HG03439 (cell line): Measurements from ENCODE around the gene TIAL1.
"Not testable (repeated sequence)": the region's sequence is repeated elsewhere in the genome, so short reads cannot be mapped to it uniquely, and the experiment has no call there.

Source experiments
- ATAC-seq: cut with Tn5 transposase; IDR thresholded peaks from one replicate; pipeline ENCODE4 v1.9.1; 2021; ENCODE audit warnings: mild to moderate bottlenecking, moderate library complexity; ENCODE audit not compliant: unreplicated experiment

The TIAL1 gene

DNA sequence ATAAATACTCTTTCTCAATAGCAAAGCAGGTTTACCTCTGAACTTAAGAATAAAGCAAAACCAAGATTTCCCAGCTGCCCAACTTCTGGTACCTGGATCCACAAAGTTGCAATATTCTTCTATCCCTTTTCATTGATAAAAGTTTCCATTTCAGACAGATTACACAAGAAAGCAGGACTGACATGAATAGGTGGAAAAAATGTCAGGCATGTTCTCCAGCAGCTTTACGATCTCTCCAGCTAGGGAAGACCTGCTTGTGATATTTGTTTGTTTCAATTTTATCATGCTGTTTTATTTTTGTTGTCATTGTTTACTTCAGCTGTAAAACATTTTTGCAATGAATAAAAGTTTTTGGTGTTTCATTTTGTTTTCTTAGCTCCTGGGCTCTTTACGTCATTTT is 63.3 kb downstream of the TIAL1 start:
- no peak for ATAC-seq

DNA sequence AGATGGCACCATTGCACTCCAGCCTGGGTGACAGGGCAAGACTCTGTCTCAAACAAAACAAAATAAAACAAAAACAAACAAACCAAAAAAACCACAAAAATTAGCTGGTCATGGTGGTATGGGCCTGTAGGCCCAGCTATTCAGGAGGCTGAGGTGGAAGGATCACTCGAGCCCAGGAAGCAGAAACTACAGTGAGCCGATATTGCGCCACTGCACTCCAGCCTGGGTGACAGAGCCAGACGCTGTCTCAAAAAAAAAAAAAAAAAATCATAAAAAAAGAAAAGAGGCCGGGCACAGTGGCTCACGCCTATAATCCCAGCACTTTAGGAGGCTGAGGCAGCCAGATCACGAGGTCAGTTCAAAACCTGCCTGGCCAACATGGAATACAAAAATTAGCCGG is 64.0 kb downstream of the TIAL1 start:
- not testable (repeated sequence) for ATAC-seq

DNA sequence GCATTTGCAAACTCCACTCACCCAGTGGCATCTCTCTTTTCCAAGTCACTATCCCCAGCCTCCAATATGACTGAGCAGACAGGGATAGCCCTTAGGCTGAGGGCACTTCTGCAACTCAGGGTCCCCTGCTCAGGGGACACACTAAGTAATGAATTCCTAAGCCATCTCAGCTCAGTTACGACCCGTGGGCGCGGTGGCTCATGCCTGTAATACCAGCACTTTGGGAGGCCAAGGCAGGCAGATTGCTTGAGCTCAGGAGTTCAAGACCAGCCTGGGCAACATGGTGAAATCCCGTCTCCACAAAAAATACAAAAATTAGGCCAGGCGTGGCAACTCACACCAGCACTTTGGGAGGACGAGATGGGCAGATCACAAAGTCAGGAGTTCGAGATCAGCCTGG is 64.5 kb downstream of the TIAL1 start:
- ATAC-seq: not testable (repeated sequence)

DNA sequence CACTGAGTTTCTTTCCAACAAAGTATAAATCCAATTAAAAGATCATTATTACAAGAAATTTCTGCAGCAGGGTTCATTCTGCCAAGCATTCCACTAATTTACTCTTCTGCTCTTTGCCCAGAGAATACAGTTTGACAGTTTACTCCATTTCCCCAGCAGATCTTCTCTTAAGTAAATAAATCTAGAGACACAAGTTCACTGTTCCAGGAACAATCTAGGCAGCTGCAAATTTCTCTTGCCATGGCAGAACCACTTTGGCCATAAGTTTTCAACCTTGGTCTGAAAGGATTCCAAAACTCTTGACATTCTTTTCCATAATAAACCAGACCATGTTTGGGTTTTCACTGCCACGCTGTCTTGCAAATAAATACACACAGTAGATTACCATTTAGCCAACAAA is 65.7 kb downstream of the TIAL1 start:
- ATAC-seq: no peak

DNA sequence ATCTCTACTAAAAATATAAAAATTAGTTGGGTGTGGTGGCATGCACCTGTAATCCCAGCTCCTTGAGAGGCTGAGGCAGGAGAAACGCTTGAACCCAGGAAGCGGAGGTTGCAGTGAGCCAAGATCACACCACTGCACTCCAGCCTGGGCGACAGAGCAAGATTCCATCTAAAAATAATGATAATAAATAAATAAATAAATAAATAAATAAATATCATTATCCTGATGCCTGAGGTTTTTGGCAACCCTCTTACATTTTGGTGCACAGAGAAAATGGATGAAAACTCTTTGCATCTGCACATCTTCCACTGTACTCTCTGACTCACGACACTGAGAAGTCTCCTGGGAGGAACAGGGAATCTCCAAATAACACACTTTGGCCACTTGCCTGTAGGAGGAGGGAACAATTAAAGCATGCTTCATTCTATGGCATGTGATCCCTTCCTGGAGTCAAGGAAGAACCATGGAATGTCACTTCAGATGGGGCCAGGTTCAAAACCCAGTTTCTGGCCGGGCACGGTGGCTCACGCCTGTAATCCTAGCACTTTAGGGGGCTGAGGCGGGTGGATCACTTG is 68.0 kb downstream of the TIAL1 start:
- ATAC-seq: not testable (repeated sequence)

DNA sequence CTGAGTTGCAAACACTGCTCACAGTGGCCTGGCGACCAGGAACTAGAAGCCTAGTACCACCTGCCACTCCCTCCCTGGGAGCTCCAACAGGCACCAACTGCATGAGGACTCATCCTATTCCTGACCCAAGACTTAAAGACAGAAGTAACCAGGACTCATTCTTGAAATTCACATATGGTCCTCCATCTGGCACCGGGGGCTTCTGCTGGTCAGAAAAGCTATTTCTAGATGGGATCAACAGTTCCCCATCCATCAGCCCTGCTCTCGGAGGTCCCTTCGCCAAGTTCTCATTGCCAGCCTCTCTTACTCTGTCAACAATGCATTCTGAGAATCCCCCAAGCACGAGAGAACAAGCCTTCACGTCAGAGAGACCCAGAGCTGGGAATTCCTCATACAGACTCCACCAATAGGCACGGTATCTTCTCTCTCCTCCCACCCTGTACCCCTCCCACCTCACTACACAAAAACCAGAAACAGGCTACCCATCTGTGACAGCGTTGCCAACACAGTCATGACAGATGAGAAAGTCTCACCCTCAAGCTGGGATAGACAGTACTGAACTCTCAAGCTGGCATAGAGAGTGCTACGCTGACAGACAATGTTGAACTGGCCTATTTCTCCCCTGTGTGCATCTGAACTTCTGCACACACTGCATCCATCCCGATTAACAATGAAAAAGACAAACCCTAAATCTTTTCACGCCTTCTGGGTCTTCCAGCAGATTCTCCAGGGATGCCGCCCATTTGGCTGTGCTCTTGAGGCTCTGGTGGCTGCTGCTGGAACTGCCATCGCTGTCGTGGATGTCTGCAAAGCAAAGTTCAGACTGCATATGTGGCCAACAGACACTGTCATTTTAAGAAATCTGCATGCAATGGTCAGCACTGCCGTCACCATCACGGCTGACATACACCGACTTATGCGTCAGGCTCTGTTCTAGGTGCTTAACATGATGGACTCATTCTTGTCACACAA is 69.9 kb downstream of the TIAL1 start:
- no peak for ATAC-seq

DNA sequence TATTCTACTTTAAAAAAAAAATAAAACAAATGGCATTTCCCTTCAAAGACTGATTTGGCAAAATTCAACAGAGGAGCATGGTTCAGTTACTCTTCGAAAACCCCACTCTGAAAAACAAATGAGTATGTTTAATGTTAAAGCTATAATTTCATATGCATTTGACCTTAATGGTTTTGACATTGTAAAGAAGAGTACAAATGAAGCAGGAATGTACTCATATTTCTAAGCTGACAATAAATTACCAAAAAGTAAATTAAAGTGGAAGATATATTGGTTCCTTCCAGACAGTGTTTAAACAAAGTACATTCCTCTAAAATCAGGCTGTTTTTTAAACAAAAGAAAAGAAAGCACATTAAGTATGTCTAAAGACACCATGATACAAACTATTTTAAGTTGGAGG is 70.6 kb downstream of the TIAL1 start:
- ATAC-seq: no peak

DNA sequence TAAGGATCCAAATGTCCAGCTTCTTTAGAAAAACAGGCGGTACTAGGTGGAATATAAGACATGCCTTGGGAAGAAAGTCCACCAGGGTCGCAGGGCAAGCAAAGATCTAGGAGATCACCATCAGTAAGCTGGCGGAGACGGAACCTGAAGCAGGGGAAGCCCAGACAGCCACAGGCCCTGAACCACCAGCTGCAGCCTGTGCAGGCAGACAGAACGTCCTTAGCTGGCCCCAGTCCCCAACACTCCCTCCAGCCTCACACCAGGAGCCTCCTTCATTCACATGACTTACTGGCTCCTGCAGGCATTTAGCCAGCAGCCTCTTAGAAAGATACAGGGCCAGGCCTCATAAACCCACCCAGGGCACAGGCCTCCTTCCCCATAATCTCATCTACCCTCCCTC is 71.6 kb downstream of the TIAL1 start:
- ATAC-seq: no peak

DNA sequence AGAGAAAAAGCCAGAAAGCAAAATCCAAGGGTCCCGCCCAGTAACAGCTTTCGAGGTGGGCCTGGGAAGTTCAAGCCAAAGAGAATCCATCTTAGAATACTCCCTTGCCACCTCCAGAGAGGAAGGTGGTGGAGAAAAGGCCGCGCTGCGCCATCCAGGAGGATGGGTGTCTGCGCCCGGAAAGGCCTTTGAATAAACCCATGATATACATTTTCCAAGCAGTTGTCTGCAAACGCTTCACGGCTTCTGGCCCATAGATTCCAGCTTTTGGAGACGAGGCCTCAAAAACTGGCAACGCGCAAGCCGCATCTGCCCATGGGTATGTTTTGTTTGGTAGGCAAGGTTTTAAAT is 72.1 kb downstream of the TIAL1 start:
- no peak for ATAC-seq

DNA sequence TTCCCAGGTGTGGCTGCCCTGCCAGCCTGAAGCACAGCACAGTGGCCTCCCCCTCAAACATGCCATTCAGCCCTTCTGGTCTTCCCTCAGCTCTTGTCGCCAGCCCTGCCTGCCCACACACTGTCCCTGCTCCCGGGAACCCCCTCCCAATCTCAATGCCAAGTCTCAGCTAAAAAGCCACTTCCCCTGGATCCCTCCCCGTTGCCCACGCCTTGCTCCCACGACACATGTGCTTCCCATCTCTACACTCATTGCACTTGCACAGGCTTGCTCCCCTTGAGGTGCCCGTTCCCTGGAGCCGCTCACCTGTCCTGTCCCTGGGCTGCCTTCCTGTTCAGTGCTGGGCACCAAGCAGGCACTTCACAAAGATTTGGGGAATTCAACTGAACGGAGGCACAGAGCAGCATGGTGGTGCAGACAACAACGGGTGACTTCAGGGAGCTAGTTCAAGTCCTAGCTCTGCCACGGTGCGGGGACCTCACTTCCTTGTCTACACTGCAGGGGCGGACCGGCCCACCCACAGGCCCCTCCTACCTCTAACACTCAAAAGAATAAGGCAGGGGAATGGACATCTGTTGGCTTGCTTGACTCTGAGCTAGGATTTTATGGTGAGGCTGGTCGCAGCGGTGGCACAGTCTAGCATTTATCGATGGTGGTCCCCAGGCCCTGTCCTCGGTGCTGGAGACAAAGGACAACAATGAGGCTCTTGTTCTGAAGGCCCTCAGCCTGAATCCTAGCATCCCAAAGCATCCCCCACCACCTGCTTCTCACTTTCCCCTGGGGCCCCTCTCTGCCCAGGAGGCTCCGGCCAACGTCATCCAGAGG is 72.7 kb downstream of the TIAL1 start:
- ATAC-seq: no peak
